ENCODE data around the gene CHTF8. TPM values are rescaled to one million over a fixed set of nuclear protein-coding genes. Genes with fewer than 3 reads are reported as not detected.

The CHTF8 gene
- polyA plus RNA-seq, 1 donor (not counting 4 experiments of a cell fraction or from before 2014, with no cell fraction given) = 96.0 TPM

- DNase-seq (ENCODE audit: low read depth, low spot score) (no peak), FAIRE-seq (no peak)
- dilution Hi-C loops (cut with MboI; ENCODE audit: extremely low pct_ligation_motif_present, low sequenced_read_pairs) = no loop called here
- Histone ChIP-seq H4K20me1 (ENCODE audit: control insufficient read depth, extremely low read depth, insufficient read depth, low read length) (peaks cover 24% of the 10 kb centered on the region), H3K9ac (ENCODE audit: control insufficient read depth, extremely low read depth, insufficient read depth, low read length) (no peak overlapping the region), H3K27me3 (ENCODE audit: control insufficient read depth, extremely low read depth, insufficient read depth, low read length) (no peaks in the 10 kb centered on the region), H3K4me3 (ENCODE audit: control insufficient read depth in 2 of 3, extremely low read depth in 1 of 3, insufficient read depth in 2 of 3, low read depth in 1 of 3, low read length in 3 of 3) (no peak overlapping the region), H2AFZ (ENCODE audit: control insufficient read depth, low read length) (no peak overlapping the region), H3K9me1 (ENCODE audit: control insufficient read depth, extremely low read depth, insufficient read depth, low read length) (no peaks in the 10 kb centered on the region), H3K79me2 (ENCODE audit: control insufficient read depth, insufficient read depth, low read length) (peaks cover 10% of the 10 kb centered on the region), H3K27ac (ENCODE audit: control insufficient read depth, insufficient read depth, low read length) (no peak overlapping the region), H3K36me3 (ENCODE audit: control insufficient read depth in 2 of 2, extremely low read depth in 1 of 2, insufficient read depth in 2 of 2, low read length in 2 of 2) (peaks cover 26 to 29% of the 10 kb centered on the region in 2 experiments), H3K4me1 (ENCODE audit: control insufficient read depth, extremely low read depth, insufficient read depth, low read length) (no peaks in the 10 kb centered on the region), H3K4me2 (ENCODE audit: control insufficient read depth, extremely low read depth, insufficient read depth, low read depth, low read length) (no peak overlapping the region), H3K9me3 (ENCODE audit: control insufficient read depth, low read depth, low read length) (no peaks in the 10 kb centered on the region)
- TF ChIP-seq EZH2 (IDR thresholded peaks at IDR 0.05; ENCODE audit: low read length) (no peak), CTCF (optimal IDR thresholded peaks at IDR 0.05 in 1 of 3, IDR thresholded peaks at IDR 0.05 in 1 of 3, conservative IDR thresholded peaks at IDR 0.05 in 1 of 3; ENCODE audit: extremely low read depth in 1 of 3, insufficient read depth in 2 of 3, low read length in 3 of 3) (no peak)
Measured at GRCh38 chr16:69119536-69119935, 12.9 kb downstream of the CHTF8 start.

GRCh38 chr16:69118994-69119393 lies 13.4 kb downstream of the CHTF8 start:
- Histone ChIP-seq H4K20me1 (ENCODE audit: control insufficient read depth, extremely low read depth, insufficient read depth, low read length) (peaks cover 23% of the 10 kb centered on the region), H3K9ac (ENCODE audit: control insufficient read depth, extremely low read depth, insufficient read depth, low read length) (no peak overlapping the region), H3K27ac (ENCODE audit: control insufficient read depth, insufficient read depth, low read length) (no peak overlapping the region), H3K4me2 (ENCODE audit: control insufficient read depth, extremely low read depth, insufficient read depth, low read depth, low read length) (no peak overlapping the region), H3K9me1 (ENCODE audit: control insufficient read depth, extremely low read depth, insufficient read depth, low read length) (no peaks in the 10 kb centered on the region), H3K36me3 (ENCODE audit: control insufficient read depth in 2 of 2, extremely low read depth in 1 of 2, insufficient read depth in 2 of 2, low read length in 2 of 2) (peaks cover 28 to 35% of the 10 kb centered on the region in 2 experiments), H3K9me3 (ENCODE audit: control insufficient read depth, low read depth, low read length) (no peaks in the 10 kb centered on the region), H3K79me2 (ENCODE audit: control insufficient read depth, insufficient read depth, low read length) (peaks cover 13% of the 10 kb centered on the region), H2AFZ (ENCODE audit: control insufficient read depth, low read length) (no peak overlapping the region), H3K27me3 (ENCODE audit: control insufficient read depth, extremely low read depth, insufficient read depth, low read length) (no peaks in the 10 kb centered on the region), H3K4me3 (ENCODE audit: control insufficient read depth in 2 of 3, extremely low read depth in 1 of 3, insufficient read depth in 2 of 3, low read depth in 1 of 3, low read length in 3 of 3) (no peak overlapping the region), H3K4me1 (ENCODE audit: control insufficient read depth, extremely low read depth, insufficient read depth, low read length) (no peaks in the 10 kb centered on the region)
- dilution Hi-C loops (cut with MboI; ENCODE audit: extremely low pct_ligation_motif_present, low sequenced_read_pairs) = no loop called here
- DNase-seq (ENCODE audit: low read depth, low spot score) = no peak
- no peak for FAIRE-seq
- TF ChIP-seq CTCF (optimal IDR thresholded peaks at IDR 0.05 in 1 of 3, IDR thresholded peaks at IDR 0.05 in 1 of 3, conservative IDR thresholded peaks at IDR 0.05 in 1 of 3; ENCODE audit: extremely low read depth in 1 of 3, insufficient read depth in 2 of 3, low read length in 3 of 3) (no peak), EZH2 (IDR thresholded peaks at IDR 0.05; ENCODE audit: low read length) (no peak)

All from keratinocyte (primary cell).